ENCODE results near the gene MAP4K2. TPM values are rescaled to one million over a fixed set of nuclear protein-coding genes. Genes with fewer than 3 reads are reported as not detected.

The MAP4K2 gene
- total and polyA plus RNA-seq, 4 donors: 15.0 to 41.8 (median 23.8) TPM

DNA sequence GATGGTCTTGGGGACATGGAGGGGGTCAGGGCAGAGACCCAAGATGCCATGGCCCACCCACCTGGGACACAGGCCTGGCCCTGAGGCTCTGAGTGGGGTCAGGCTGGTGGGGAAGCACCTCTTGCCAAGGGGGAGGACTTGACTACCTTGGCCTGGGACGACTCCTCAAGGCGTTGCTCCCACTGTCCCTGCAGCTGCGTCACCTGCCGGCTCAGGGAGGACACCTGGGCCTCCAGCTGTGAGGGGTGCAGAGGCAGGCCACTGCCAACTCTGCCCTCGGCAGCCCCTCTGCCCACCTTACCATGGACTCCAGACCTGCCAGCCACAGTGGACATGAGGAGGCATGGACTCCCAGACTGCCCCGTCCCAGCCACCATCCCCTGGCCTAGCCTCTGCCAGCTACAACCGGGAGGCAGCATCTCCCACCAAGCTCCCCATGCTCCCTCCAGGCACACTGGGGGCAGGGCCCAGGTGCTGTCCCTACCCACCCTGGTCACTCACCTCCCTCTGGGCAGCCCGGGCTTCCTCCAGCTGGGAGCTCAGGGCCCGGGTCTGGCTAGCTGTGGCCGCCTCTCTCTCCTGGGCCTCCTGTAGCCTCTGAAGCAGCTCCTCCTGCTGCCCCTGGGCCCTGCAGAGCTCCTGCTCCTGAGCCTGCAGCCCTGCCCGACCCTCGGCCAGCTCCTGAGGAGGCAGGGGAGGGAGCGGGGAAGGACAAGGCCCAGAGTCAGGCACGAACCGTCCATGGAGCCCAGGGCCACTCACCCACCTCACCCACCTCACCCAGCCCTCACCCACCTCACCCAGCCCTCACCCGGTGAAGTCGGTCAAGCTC is 32.8 kb upstream of the MAP4K2 start:
- H3K4me3 ChIP-seq: no peak overlapping the region
- H3K9ac ChIP-seq (ENCODE audit: insufficient read depth in 1 of 2, low read length in 2 of 2): no peak overlapping the region
- ATAC-seq (ENCODE audit: insufficient read depth, low FRiP score) (no peak), DNase-seq (no peak)
- H3K27me3 ChIP-seq (ENCODE audit: control insufficient read depth in 3 of 3, insufficient read depth in 3 of 3, low read length in 2 of 3): no peaks in the 10 kb centered on the region
- H3K27ac ChIP-seq (ENCODE audit: low read depth in 1 of 2, low read length in 1 of 2): peak overlapping the region in 1 of 2 donors; percentile 75
- H3K36me3 ChIP-seq (ENCODE audit: control insufficient read depth in 4 of 4, insufficient read depth in 4 of 4, low read length in 4 of 4): peaks cover 0 to 30% (median 1%) of the 10 kb centered on the region in 4 donors
- H3K9me3 ChIP-seq (ENCODE audit: control insufficient read depth in 4 of 4, insufficient read depth in 3 of 4, low read length in 3 of 4): no peaks in the 10 kb centered on the region
- 91 to 95% methylated on average over 15 to 17 of the region's 17 CpGs for WGBS, 2 donors
- no peaks in the 10 kb centered on the region for H3K4me1 ChIP-seq (ENCODE audit: control insufficient read depth in 5 of 5, insufficient read depth in 5 of 5, low read length in 5 of 5)
- TF ChIP-seq, protein P1, sequence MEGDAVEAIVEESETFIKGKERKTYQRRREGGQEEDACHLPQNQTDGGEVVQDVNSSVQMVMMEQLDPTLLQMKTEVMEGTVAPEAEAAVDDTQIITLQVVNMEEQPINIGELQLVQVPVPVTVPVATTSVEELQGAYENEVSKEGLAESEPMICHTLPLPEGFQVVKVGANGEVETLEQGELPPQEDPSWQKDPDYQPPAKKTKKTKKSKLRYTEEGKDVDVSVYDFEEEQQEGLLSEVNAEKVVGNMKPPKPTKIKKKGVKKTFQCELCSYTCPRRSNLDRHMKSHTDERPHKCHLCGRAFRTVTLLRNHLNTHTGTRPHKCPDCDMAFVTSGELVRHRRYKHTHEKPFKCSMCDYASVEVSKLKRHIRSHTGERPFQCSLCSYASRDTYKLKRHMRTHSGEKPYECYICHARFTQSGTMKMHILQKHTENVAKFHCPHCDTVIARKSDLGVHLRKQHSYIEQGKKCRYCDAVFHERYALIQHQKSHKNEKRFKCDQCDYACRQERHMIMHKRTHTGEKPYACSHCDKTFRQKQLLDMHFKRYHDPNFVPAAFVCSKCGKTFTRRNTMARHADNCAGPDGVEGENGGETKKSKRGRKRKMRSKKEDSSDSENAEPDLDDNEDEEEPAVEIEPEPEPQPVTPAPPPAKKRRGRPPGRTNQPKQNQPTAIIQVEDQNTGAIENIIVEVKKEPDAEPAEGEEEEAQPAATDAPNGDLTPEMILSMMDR (IDR thresholded peaks at IDR 0.05; ENCODE audit: control extremely low read depth, extremely low read depth): no peak

DNA sequence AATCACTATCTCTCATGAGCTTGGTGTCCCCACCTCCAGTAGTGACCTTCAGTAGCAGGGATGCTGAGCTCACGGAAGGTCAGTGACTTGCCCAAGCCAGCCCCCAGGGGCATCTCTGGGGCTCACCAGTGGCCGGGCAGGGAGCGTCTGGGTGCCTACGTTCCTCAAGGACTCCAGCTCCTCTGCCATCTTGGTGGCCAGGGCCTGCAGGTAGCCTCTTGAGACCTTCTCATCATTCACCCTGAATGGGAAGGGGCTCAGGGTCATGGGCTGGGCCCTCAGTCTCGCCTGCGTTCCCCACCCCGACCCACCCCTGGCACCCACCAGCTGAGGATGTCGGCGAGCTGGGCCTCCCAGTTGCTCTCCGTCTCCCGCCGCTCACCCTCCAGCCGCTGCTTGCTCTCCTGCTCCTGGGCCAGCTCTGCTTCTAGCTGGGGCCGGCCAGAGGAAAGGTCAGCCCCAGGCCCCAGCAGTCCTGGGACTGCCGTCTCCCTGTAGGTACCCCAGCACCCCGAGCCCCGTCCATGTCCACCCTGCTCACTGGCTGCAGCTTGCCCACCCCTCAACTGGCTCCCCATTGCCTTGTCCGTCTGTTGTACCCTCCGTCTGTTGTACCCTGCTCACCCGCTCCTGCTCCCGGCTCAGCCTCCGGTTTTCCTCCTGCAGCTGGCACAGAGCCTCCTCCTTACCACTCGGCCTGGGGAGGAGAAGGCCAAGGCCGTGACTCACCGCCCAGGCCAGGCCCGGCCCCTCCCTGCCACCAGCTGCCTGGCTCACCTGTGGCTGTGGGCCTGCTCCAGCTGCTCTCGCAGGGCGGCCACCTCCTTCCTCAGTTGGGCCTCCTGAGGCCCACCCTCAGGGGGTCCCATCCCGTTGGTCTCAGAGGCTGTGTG is 32.0 kb upstream of the MAP4K2 start:
- no peaks in the 10 kb centered on the region for H3K27me3 ChIP-seq (ENCODE audit: control insufficient read depth in 3 of 3, insufficient read depth in 3 of 3, low read length in 2 of 3)
- no peak overlapping the region for H3K4me3 ChIP-seq
- DNase-seq (no peak), ATAC-seq (ENCODE audit: insufficient read depth, low FRiP score) (peak; percentile 66)
- H3K9ac ChIP-seq (ENCODE audit: insufficient read depth in 1 of 2, low read length in 2 of 2): no peak overlapping the region
- no peaks in the 10 kb centered on the region for H3K4me1 ChIP-seq (ENCODE audit: control insufficient read depth in 5 of 5, insufficient read depth in 5 of 5, low read length in 5 of 5)
- TF ChIP-seq, protein P1 (IDR thresholded peaks at IDR 0.05; ENCODE audit: control extremely low read depth, extremely low read depth): no peak
- WGBS, 2 donors: 84 to 94% methylated on average over 29 of the region's 29 CpGs
- no peaks in the 10 kb centered on the region for H3K9me3 ChIP-seq (ENCODE audit: control insufficient read depth in 4 of 4, insufficient read depth in 3 of 4, low read length in 3 of 4)
- peak overlapping the region in 1 of 2 donors; percentile 75 for H3K27ac ChIP-seq (ENCODE audit: low read depth in 1 of 2, low read length in 1 of 2)
- peaks cover 0 to 27% (median 1%) of the 10 kb centered on the region in 4 donors for H3K36me3 ChIP-seq (ENCODE audit: control insufficient read depth in 4 of 4, insufficient read depth in 4 of 4, low read length in 4 of 4)

DNA sequence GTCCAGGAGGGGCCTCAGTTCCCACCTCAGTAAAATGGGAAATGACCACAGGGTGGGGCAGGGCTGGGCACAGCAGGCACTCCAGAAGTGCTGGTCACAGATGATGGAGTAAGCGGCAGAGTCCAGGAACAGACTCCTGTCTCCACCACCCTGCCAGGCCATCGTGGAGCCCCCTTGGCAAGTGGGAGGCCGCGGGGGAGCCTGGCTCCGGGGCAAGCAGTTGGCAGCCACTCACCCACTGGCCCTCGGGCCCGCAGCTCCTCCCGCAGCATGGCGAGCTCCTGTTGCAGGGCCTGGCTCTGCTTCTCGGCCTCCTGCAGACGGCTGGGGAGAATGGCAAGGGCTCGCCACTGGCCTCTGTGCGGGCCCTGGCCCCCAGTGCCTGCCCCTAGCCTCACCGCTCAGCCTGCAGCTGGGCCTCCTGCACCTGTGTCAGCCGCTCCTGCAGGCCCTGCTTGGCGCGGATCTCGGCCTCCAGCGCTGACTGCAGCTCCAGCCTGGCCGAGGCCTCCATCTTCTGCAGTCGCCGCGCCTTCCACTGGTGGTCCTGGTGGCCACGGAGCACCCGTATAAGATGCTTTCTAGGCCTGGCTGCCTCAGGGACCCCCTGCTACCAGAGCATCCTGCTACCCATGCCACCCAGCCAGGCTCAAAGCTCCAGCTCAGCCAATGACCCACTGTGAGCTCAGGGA is 31.2 kb upstream of the MAP4K2 start:
- WGBS, 2 donors: 95% methylated on average over 25 of the region's 25 CpGs
- H3K27ac ChIP-seq (ENCODE audit: low read depth in 1 of 2, low read length in 1 of 2): no peak overlapping the region
- no peaks in the 10 kb centered on the region for H3K4me1 ChIP-seq (ENCODE audit: control insufficient read depth in 5 of 5, insufficient read depth in 5 of 5, low read length in 5 of 5)
- no peaks in the 10 kb centered on the region for H3K9me3 ChIP-seq (ENCODE audit: control insufficient read depth in 4 of 4, insufficient read depth in 3 of 4, low read length in 3 of 4)
- ATAC-seq (ENCODE audit: insufficient read depth, low FRiP score) (no peak), DNase-seq (no peak)
- no peak overlapping the region for H3K9ac ChIP-seq (ENCODE audit: insufficient read depth in 1 of 2, low read length in 2 of 2)
- TF ChIP-seq, protein P1 (IDR thresholded peaks at IDR 0.05; ENCODE audit: control extremely low read depth, extremely low read depth): no peak
- peaks cover 0 to 24% (median 0%) of the 10 kb centered on the region in 4 donors for H3K36me3 ChIP-seq (ENCODE audit: control insufficient read depth in 4 of 4, insufficient read depth in 4 of 4, low read length in 4 of 4)
- no peaks in the 10 kb centered on the region for H3K27me3 ChIP-seq (ENCODE audit: control insufficient read depth in 3 of 3, insufficient read depth in 3 of 3, low read length in 2 of 3)
- H3K4me3 ChIP-seq: no peak overlapping the region

Measured in lung (tissue), 12 donors.